GM23338 (cell line): ENCODE data around the gene ENPEP. TPM values are rescaled to one million over a fixed set of nuclear protein-coding genes. Genes with fewer than 3 reads are reported as not detected.

Source experiments
- ATAC-seq: fragments of 200-7000 bp; cut with Tn5 transposase; 3 replicates; pipeline ENCODE4 v1.9.1; 2020
- DNase-seq: peaks from one replicate; pipeline ENCODE4 v3.0.0-alpha.2; 2015; ENCODE audit warnings: low spot score
- H2AFZ ChIP-seq: fragments of 200-600 bp; sonication (generic); 2 replicates; pipeline ENCODE4 v1.8.0; 2016; ENCODE audit warnings: antibody characterized with exemption, mild to moderate bottlenecking, moderate library complexity
- H3F3A ChIP-seq: fragments of 200-600 bp; sonication (generic); replicated peaks from 2 replicates; pipeline ENCODE4 v1.8.0; 2017; ENCODE audit warnings: antibody characterized with exemption, mixed run types, low read depth
- H3K27ac ChIP-seq: fragments of 200-600 bp; sonication (generic); 2 replicates; pipeline ENCODE4 v1.6.1; 2016; ENCODE audit warnings: low read depth
- H3K27me3 ChIP-seq: fragments of 200-600 bp; sonication (generic); 2 replicates; pipeline ENCODE4 v1.8.0; 2016; ENCODE audit warnings: mild to moderate bottlenecking, mixed run types, moderate library complexity; ENCODE audit not compliant: insufficient read depth
- H3K36me3 ChIP-seq: fragments of 200-600 bp; sonication (generic); 2 replicates; pipeline ENCODE4 v1.8.0; 2016; ENCODE audit warnings: mild to moderate bottlenecking; ENCODE audit not compliant: insufficient read depth
- H3K4me1 ChIP-seq: fragments of 200-600 bp; sonication (generic); 2 replicates; pipeline ENCODE4 v1.8.0; 2016; ENCODE audit warnings: mild to moderate bottlenecking, moderate library complexity; ENCODE audit not compliant: insufficient read depth
- H3K4me2 ChIP-seq: fragments of 200-600 bp; sonication (generic); 2 replicates; pipeline ENCODE4 v1.7.1; 2017; ENCODE audit warnings: mixed run types
- H3K4me3 ChIP-seq: fragments of 200-600 bp; sonication (generic); 2 replicates; pipeline ENCODE4 v1.6.1; 2016; ENCODE audit warnings: mixed run types
- H3K79me2 ChIP-seq: fragments of 200-600 bp; sonication (generic); replicated peaks from 2 replicates; pipeline ENCODE4 v1.8.0; 2017; ENCODE audit warnings: mild to moderate bottlenecking; ENCODE audit not compliant: insufficient read depth
- H3K9me2 ChIP-seq: fragments of 200-600 bp; sonication (generic); 2 replicates; pipeline ENCODE4 v1.8.0; 2017; ENCODE audit not compliant: insufficient read depth
- H4K20me1 ChIP-seq: fragments of 200-600 bp; sonication (generic); replicated peaks from 2 replicates; pipeline ENCODE4 v1.8.0; 2017; ENCODE audit warnings: mild to moderate bottlenecking; ENCODE audit not compliant: insufficient read depth
- H3K27ac Mint-ChIP-seq: 2 replicates; pipeline ENCODE4 v1.8.0; 2020; ENCODE audit warnings: inconsistent platforms, mild to moderate bottlenecking, moderate library complexity, mixed read lengths
- H3K27me3 Mint-ChIP-seq: 3 replicates; pipeline ENCODE4 v1.8.0; 2022; ENCODE audit warnings: low read depth, mild to moderate bottlenecking, moderate library complexity, mixed read lengths, inconsistent platforms; ENCODE audit not compliant: insufficient read depth, poor library complexity
- H3K36me3 Mint-ChIP-seq: 3 replicates; pipeline ENCODE4 v1.8.0; 2021; ENCODE audit warnings: low read depth, mild to moderate bottlenecking, inconsistent platforms, moderate library complexity, mixed read lengths
- H3K4me1 Mint-ChIP-seq: 3 replicates; pipeline ENCODE4 v1.8.0; 2020; ENCODE audit warnings: mild to moderate bottlenecking, inconsistent platforms, mixed read lengths
- H3K4me3 Mint-ChIP-seq: 3 replicates; pipeline ENCODE4 v1.8.0; 2021; ENCODE audit warnings: moderate library complexity, mild to moderate bottlenecking, inconsistent platforms, mixed read lengths
- H3K9me3 Mint-ChIP-seq: 3 replicates; pipeline ENCODE4 v1.8.0; 2020; ENCODE audit warnings: moderate library complexity, mild to moderate bottlenecking, inconsistent platforms, mixed read lengths
- ETS1 ChIP-seq: IDR thresholded peaks from 2 replicates; pipeline ENCODE4 v1.6.1; 2016; ENCODE audit warnings: antibody characterized with exemption
- NANOG ChIP-seq: IDR thresholded peaks from 2 replicates; pipeline ENCODE4 v1.6.1; 2016; ENCODE audit warnings: antibody characterized with exemption, borderline replicate concordance
- STAT1 ChIP-seq: IDR thresholded peaks from one replicate; pipeline ENCODE4 v1.6.1; 2016; ENCODE audit warnings: antibody characterized with exemption; ENCODE audit not compliant: unreplicated experiment
- ZNF114 ChIP-seq: fragments of 250-450 bp; sonication (Bioruptor Pico); IDR thresholded peaks from 2 replicates; pipeline ENCODE4 v1.5.0; 2020; ENCODE audit warnings: mild to moderate bottlenecking, moderate library complexity
- ZNF462 ChIP-seq: fragments of 250-450 bp; sonication (Bioruptor Pico); IDR thresholded peaks from 2 replicates; pipeline ENCODE4 v1.5.0; 2020; ENCODE audit warnings: mild to moderate bottlenecking, moderate library complexity
- polyA plus RNA-seq: library from polyadenylated mRNA; unstranded; fragments of >200 nt; fragmentation: Nextera tagmentation; extraction: Ambion mirVana; gene quantifications from 2 replicates; pipeline ENCODE4 v1.2.1, GENCODE V29; 2016
- total RNA-seq: library from RNA; depleted of rRNA; stranded (reverse); fragments of >200 nt; shearing (Covaris generic); gene quantifications from 2 replicates; pipeline ENCODE4 v1.2.3, GENCODE V29; 2014

The ENPEP gene
- total and polyA plus RNA-seq, 2 experiments from 2014 or later, result 0.79 to 1.5 TPM

GRCh38 chr4:110487873-110488272, 11.9 kb downstream of the ENPEP start:
- Histone ChIP-seq H3K9me2 (no peaks in the 10 kb centered on the region), H2AFZ (no peak overlapping the region), H3K27ac (no peak overlapping the region), H3K36me3 (no peaks in the 10 kb centered on the region), H3K79me2 (no peaks in the 10 kb centered on the region), H3K4me1 (peaks cover 13% of the 10 kb centered on the region), H3K4me3 (peak overlapping the region; percentile 1; the same call in 1 of the 2 replicates), H3K4me2 (peak overlapping the region; percentile 12), H3F3A (no peaks in the 10 kb centered on the region), H3K27me3 (no peaks in the 10 kb centered on the region), H4K20me1 (no peaks in the 10 kb centered on the region)
- Mint-ChIP-seq H3K36me3 (no peaks in the 10 kb centered on the region), H3K9me3 (no peaks in the 10 kb centered on the region), H3K27ac (no peak overlapping the region), H3K4me1 (peaks cover 26% of the 10 kb centered on the region), H3K4me3 (no peak overlapping the region), H3K27me3 (no peaks in the 10 kb centered on the region)
- TF ChIP-seq NANOG (peak; percentile 36; the same call in 1 of the 2 replicates), ZNF462 (CRISPR knock-in tag) (no peak)
- peak; percentile 81 for ATAC-seq
- DNase-seq, result peak; percentile 64

- Histone ChIP-seq H3K4me3 (no peak overlapping the region), H4K20me1 (no peaks in the 10 kb centered on the region), H3K9me2 (no peaks in the 10 kb centered on the region), H3F3A (no peaks in the 10 kb centered on the region), H2AFZ (no peak overlapping the region), H3K27ac (no peak overlapping the region), H3K27me3 (no peaks in the 10 kb centered on the region), H3K79me2 (no peaks in the 10 kb centered on the region), H3K36me3 (no peaks in the 10 kb centered on the region), H3K4me1 (peaks cover 13% of the 10 kb centered on the region), H3K4me2 (no peak overlapping the region)
- no peaks in the 10 kb centered on the region for H3K27me3 Mint-ChIP-seq
- H3K27ac Mint-ChIP-seq, result no peak overlapping the region
- peaks cover 26% of the 10 kb centered on the region for H3K4me1 Mint-ChIP-seq
- ATAC-seq, result no peak
- H3K4me3 Mint-ChIP-seq, result no peak overlapping the region
- no peaks in the 10 kb centered on the region for H3K9me3 Mint-ChIP-seq
- H3K36me3 Mint-ChIP-seq, result no peaks in the 10 kb centered on the region
- DNase-seq, result no peak
- no peak for TF ChIP-seq ETS1
- TF ChIP-seq NANOG, result no peak
- no peak for TF ChIP-seq STAT1
- TF ChIP-seq ZNF114 (CRISPR knock-in tag), result no peak
These were observed 14.1 kb downstream of the ENPEP start for GRCh38 chr4:110489901-110490508.
